Right renal pelvis (tissue), 4 donors: ENCODE measurements around the gene RGS19. TPM values are rescaled to one million over a fixed set of nuclear protein-coding genes. Genes with fewer than 3 reads are reported as not detected.

ENCODE experiments used
- DNase-seq, 4 donors: peaks; one replicate each; pipeline ENCODE4 v3.0.0-alpha.2; 2013; ENCODE audit warnings: low read depth in 4 of 4, low spot score in 3 of 4, missing footprints in 1 of 4
- polyA plus RNA-seq, 4 donors: library from polyadenylated mRNA; unstranded; fragments of 120-200 nt; gene quantifications; one replicate each; pipeline ENCODE4 v1.2.1, GENCODE V29; 2013; ENCODE audit not compliant: insufficient read length in 4 of 4

RGS19 gene
- polyA plus RNA-seq, 4 donors: 5.0 to 7.9 (median 5.6) TPM

DNA sequence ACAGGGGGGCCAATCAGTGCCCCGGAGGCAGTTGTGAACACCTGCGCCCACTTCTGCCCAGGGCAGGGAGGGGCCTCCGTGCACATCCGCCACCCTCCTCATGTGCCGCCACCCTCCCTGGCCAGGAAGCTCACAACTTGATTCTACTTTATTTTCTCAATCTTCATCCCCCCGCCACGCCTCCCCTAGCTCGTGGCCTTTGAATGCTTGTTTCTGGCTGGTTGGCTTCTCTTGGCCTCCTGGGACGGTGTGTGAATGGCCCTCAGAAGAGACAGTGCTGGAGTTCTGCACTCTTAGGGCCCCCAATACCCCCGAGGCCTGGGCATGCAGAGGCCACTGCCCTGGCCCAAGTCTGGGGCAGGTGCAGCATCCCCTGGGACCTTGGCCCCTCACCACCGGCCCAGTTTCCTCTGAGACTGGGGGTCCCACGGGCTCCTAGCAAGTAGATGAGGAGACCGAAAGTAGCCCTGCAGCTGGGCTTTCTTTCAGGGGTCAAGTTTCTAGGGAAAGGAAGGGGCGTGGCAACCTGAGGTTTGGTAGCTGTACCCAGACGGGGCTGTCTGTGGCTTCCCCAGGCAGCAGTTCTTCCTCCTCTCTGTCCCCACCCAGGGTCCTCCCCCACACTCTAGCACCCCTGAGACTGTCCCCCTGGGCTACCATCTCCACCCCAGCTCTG lies 1.3 kb downstream of the RGS19 start:
- DNase-seq: no peak

DNA sequence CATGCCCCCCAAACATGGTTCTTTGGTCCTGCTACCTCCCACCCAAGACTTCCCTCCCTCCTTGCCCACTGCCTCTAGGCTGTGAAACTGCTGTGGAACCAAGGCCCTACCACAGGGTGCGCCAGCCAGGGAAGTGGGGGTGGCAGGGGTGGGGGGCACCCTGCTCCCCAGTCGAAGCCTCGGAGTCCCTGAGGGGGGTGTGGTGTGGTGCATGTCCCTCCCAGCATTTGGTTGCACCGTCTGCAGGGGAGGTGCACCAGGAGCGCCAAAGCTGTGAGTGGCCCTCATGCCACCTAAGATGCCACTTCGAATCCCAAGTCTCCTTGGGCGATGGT lies 1.8 kb downstream of the RGS19 start:
- no peak for DNase-seq

DNA sequence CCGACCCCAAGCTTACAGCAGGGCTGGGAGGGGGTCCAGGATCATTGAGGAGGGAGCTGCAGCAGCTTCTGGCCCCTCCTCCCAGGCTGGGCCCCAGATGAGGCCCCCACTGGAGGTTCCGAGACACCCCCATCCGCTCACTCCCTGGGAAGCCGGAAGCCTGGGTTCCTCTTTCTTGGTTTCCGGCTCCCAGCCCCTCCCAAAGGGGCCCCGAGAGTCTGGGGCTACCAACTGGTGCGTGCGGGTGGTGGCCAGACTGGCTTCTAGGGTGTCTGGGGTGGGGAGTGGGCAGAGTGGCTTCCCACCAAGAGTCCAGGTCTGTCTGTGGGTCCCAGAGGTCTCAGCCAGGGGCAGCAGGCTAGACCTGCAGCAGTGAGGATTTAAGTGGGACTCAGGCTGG lies 2.2 kb downstream of the RGS19 start:
- no peak for DNase-seq

DNA sequence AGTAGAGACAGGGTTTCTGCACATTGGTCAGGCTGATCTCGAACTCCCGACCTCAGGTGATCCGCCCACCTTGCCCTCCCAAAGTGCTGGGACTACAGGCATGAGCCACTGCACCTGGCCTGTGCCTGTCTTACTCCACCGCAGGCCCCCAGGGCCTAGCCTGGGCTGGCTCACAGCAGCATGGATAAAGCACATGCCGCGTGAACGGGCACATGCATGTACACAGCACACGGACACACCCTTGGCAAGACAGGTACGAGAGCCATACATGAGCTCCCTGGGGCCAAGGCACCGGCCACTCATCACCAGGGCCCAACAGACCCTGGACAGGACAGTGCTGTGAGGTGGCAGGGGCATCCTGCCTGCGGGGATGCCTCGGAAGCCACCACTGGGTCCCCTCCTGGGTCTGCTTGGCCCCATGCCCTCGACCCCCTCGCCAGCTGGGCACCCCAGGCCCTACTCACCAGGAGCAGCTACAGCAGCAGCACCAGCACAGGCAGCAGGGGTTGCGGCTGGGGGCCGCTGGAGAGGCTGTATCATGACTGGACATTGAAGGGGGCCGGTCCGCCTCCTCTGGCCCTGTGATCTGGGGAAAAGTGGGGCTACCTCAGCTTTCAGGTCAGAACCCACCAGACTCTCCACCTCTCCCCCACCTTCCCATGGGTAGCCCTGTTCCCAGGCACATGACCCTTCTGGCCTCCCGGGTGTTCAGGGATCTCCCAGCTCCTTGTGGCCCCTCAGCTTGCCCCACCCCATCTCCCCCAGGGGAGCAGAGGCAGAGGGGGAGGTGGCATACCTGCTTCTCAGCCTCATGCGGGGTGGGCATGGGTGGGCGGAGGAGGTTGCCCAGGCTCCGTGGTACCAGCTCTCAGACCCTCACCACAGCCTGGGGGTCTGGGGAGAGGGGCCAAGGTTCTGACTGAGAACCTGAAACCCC lies 3.0 kb downstream of the RGS19 start:
- no peak for DNase-seq

DNA sequence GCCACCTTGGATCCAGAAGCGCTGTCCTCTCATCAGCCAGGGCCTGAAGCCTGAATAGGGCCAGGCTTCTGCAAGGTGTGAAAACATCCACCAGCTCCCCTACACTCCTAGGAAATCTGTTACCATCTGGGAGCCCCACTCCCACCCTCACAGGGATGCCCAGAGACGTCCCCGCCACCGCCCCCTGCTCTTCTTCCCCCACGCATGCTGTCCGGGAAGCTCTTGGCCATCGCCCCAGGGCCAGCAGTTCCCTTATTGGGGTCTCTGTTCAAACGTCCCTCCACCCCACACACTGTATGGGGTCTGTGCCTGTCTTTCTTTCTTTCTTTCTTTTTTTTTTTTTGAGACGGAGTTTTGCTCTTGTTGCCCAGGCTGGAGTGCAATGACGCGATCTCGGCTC lies 3.8 kb downstream of the RGS19 start:
- no peak for DNase-seq

DNA sequence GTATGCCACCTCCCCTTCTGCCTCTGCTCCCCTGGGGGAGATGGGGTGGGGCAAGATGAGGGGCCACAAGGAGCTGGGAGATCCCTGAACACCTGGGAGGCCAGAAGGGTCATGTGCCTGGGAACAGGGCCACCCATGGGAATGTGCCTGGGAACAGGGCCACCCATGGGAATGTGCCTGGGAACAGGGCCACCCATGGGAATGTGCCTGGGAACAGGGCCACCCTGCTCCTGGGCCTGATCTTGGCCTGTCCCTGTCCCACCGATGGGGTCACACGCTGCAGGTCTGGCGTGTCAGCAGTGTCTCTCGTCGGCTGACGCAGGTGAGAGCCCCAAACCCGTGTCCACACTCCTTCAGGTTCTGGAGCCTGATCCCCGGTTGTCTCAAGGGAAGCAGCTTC lies 4.4 kb downstream of the RGS19 start:
- no peak for DNase-seq

DNA sequence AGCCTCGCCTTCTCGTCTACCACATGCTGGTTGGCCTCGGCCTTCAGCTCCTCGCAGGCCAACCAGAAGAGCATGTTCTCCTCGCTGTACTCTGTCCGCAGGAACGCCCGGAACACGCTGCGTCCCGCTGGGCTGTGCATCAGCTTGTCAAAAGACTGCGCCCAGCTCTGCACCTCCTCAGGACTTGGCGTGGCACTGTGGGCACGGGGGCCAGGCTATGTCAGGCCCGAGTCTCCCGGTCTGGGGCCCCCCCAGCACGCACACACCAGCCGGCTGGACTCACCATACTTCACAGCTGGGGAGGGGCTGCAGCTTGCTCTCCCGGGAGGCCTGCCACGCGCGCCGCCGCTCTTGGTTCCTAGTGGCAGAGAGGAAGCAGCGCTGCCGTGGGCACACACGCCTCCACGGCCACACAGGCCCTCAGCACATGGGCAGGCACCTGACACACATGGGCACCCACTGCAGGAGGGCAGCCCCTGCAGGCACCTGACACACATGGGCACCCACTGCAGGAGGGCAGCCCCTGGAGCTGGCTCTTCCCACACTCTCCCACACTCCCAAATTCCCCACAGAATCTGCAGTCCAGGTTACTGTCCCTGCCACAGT lies 5.0 kb downstream of the RGS19 start:
- no peak for DNase-seq

DNA sequence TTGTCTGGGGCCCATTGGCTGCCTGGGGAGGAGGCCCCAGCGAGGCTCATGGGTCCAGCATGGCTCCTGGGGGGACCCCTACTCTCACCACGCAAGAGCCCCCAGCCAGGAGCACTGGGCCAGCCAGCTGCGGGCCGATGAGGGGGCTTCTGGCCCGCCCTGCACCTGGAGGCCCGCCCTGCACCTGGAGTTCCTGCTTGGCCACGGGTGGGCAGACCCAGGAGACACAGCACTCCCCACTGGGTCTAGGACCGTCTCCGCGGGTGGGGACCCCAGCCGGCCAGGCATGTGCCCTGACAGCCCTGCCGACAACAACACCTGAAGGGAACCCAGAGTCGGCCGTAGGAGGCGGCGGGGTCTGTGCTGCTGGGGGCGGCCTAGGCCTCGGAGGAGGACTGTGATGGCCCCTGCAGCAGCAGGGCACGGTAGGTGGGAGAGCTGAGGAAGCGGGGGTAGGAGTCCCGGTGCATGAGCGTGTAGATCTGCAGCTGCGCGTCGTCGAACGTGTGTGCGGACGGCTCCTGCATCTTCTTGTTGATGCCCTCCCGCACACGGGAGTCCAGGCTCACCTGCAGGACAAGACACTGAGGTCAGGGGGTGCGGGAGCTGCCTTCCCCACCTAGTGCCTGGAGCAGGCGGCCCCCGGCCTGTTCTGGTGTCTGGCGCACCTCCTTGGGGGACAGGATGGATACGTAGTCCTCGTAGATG lies 5.7 kb downstream of the RGS19 start:
- DNase-seq: no peak

DNA sequence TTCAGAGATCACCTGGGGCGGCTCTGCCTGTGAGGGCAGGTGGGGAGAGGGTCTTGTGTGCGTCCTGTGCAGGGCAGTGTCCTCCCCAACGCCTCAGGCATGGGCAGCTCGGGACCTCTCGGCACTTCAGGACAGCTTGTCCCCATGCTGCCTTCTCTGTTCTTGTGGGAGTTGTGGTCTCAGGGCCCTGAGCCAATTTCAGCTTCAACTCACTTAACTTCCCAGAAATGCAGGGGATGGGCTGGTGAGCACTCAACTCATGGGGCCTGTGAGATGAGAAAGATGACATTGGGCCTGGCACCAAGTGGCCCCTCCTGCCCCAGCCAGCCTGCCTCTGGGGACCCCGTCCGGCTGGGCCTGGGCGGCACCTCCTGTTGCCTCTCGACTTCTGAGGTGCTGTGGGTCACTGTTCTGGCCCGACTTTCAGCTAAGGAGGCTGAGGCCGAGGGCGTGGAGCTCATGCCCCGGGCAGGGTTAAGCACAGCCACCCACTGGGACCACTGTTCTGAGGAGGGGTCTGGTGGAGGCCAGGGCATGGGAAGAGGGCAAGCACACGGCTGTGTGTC lies 6.7 kb downstream of the RGS19 start:
- DNase-seq: no peak

DNA sequence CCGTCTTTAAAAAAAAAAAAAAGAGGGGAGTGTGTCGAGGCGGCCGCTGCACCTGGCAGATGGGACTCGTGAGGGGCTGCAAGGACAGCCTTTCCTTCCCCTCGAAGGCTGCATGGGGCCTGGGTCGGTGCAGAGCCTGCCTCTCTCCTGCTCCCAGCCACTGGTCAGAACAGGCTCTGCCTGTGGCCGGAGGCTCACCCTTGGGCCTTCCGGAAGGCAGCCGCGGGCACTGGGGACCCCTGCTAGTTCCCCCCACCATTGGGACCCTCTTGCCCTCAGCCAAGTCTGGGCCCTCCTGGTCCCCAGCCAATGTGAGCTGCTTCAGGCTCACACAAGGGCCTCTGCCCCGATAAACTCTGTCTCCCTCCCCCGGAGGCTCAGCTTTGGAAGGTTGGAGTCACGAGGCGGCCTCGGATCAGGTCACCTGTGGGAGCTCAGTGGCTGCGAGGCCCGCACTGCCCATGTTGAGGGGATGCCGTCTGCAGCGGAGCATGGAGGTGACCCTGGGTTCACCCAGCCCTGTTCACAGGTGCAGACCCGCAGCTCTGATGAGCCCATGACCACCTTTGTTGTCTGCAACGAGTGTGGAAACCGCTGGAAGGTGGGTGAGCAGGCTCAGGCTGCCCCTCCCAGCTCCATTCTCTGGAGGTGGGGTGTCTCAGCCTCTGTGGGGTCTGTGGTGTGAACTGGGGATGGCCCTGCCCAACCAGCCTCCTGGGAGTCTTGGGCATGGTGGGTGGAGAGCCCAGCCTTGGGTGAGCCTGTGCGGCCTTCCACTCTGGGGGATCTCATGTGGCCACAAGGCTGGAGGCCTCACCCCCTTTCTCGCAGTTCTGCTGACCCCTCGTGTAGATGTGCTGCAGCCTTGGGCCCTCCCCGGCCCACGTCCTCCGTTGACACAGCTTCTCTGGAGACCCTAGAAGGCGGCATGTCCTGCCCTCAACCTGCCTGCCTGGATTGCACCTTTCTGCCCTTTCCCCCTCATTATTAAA lies 7.7 kb downstream of the RGS19 start:
- DNase-seq: no peak

DNA sequence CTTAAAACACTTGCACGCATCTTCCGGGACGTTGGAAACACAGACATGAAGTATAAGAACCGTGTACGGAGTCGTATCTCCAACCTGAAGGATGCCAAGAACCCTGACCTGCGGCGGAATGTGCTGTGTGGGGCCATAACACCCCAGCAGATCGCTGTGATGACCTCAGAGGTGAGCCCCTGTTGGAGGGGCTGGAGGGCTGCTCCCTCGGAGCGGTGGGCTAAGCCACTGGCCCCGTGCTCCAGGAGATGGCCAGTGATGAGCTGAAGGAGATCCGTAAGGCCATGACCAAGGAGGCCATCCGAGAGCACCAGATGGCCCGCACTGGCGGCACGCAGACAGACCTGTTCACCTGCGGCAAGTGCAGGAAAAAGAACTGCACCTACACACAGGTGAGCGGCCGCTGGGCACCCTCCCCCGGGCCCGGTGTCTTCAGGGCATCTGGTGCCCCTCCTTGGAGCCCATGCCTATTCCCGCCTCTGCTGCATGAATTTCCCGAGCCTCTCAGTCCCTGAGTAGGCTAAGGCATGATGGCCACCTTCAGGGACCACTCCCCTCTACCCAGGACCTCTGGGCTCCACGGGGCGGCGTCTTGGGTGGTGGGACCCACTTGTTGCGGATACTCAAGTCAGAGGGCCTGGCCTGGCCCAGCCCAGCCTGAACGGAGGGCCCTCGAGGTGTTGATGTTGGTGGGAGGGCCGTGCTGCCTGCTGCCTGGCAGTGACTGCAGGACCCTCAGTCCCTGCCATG lies 8.9 kb downstream of the RGS19 start:
- DNase-seq: no peak

DNA sequence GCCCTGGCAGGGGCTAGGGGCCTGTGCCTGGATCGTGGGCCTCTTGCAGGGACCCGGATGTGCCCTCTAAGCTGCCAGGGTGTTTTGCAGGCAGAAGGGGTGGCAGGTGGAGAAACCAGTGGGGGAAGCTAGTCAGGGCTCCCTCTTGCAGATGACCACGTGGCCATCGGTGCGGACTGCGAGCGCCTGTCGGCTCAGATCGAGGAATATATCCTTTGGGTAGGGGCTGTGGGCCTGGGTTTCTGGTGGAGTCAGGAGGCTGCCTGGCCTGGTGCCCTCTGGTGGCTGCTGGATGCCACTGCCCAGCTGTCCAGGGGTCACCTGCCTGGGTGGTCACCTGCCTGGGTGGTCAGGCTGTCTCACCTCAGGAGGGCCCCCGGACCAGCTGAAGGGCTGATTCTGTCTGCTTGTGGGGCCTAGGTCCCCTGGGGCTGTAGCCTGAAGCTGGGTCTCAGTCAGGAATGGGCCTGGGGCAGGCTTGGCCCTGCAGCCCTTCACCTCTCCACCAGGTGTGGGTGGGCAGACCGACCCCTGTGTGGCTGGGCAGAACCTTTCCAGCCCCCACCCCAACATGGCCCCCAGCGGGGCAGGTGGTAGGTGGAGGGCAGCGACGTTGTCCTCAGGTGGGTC lies 9.6 kb downstream of the RGS19 start:
- no peak for DNase-seq

DNA sequence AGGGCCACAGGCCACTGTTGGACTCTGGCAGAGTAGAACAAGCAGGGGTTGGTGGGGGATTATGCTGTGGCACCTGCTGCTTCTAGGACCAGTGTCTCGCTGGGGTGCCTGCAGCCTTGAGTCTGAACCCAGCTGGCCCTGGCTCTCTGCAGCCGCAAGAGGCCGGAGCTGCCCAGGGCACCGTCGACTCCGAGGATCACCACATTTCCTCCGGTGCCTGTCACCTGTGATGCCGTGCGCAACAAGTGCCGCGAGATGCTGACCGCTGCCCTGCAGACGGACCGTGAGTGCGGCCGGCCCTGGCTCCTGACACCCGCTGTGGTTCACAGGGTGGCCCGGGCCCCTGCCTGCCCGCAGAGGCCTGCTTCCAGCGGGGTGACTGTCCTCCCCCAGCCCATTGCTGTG lies 10.1 kb downstream of the RGS19 start:
- no peak for DNase-seq

DNA sequence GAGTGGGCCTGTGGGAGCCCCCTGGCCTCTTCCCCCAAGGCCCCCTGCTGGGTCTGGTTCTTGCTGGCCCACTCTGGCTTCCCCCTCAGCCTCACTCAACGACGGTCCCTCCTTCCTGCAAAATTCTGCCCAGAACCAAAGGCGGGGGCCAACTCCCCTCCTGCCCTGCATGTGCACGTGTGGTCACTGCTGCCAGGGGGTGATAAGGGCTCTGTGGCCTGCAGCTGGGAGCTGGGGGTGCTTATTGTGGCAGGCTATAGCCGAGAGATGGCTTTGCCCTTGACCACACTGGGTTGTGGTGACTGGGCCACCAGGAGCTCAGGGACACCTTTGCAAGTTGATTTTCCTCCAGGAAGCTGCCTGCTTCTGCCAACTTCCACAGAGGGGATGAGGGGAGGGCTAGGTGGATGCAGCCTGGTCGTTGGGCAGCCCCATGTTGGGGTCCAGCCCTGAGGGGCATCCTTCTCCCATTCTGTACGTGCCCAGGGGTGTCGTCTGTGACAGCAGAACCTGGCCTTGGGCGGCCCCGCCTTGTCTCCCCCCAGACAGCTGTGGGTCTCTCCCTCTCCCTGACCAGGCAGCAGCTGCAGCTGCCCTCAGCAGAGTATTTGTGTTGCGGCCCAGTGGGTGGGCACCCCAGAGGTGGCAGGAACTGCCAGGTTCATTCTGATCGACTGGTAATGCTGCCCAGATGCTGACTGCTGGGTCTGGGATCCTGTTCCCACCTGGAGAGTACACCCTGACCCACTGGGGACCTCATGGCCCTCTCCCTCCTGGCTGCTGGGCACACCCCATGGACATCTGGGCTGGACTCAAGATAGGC lies 10.7 kb downstream of the RGS19 start:
- no peak for DNase-seq

DNA sequence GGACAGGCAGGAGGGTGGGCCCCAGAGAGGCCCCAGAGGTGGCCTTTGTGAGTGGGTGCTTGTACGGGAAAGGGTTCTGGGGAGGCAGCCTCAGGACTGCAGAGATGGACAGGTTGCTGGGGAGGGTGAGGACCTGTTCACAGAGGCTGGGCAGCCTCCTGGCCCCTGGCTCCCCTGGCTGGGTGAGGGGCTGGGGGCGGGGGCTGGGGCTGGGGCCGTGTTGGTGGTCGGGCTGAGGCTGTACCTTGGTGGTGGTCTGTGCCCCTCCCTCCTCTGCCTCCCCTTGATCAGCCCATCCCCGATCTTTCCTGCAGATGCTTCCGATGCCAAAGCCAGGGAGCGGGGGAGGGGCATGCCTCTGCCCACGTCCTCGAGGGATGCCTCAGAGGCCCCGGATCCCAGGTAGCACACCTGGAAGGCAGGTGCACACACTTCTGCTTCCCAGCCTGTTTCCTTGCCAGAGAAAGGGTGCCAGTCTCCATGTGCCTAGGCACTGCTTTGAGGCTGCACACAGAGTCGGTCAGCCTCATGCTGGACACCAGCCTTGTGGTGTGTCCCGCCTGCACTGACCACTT lies 11.5 kb downstream of the RGS19 start:
- DNase-seq: no peak

DNA sequence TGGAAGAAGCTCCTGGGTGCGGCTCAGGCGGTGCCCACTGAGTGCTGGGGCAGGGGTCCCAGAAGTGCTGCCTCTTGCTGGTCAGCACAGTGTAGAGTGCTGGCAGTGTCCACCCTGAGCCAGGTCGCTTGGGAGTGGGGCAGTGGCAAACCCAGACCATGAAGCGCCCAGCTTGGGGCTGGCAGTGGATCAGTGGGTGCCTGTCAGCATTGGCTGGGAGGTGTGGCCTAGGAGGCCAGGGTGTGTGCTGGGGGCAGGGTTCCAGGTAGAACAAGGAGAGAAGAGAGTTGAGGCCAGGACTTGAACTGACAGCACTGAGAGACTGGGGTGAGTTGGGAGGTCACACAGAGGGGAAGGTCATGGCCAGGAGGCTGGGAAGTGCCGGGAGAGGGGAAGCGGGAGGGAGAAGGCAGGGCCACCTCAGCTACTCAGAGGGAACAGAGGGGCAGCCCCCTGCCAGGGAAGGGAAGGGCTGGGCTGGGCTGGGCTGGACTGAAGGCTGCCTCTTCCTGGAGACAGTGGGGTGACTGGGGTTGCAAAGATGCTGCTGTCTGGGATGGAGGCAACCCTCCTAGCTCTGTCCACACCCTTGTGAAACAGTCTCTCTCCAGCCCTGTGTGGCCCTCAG lies 12.2 kb downstream of the RGS19 start:
- no peak for DNase-seq

DNA sequence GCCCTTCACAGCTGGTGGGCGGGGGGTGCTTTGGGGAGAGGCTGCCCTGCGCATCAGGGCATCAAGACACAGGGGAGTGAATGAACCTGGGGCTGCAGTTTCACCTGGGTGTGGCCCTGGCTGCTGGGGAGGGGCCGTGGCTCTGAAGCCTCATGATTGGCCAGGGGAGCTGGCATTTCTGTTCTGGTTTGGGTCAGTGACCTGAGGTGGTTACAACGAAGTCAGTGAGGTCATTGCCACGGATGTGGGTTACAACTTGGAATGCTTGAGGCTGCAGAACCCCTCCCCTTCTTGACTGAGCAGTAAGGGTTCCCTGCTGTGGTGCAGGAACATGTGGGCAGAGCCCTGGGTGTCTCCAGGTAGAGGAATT lies 13.4 kb downstream of the RGS19 start:
- DNase-seq: no peak
